Hair follicular keratinocyte (primary cell): ENCODE measurements around the gene SLC6A16. TPM values are rescaled to one million over a fixed set of nuclear protein-coding genes. Genes with fewer than 3 reads are reported as not detected.

Experiments used
- total RNA-seq: library from RNA; depleted of rRNA; stranded (reverse); fragments of >200 nt; gene quantifications from 2 replicates; pipeline ENCODE4 v1.2.3, GENCODE V29; 2015

SLC6A16 gene
- total RNA-seq = not detected in 2 replicates

DNA sequence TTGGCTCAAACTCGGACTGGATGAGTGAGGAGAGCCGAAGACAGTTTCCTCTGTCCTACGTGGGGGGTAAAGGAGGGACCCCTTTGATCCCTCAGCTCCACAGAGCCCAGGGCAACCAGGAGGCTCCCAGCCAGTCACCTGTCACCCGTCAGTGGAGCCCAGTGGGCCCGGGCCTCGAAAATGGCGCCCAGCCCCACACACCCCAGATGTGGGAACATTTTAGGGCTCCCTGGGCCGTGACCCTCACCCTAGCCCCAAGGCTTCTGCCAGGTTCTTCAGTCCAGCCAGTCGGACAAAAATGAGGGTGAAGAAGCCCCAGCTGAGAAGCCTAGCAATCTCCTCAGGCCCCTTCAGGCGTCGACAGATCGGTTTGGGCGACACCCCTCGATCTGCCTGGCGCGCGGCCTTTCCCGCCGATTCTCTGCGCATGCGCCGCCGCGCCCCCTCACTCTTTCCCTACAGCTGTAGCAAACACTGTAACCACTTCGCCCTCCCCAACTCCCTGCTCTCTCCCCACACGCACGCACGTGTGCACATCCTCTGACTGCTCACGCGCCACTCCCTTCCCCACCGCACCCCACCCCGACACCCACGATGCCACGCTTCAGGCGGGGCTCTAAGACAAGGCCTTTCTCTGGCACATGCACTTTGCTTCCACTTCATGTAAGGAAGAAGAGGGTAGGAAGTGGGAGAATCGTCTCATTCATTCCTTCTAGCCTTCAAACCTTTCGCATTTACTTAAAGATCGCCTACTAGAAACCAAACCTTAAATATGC lies at the start of gene SLC6A16:
Gene SLC6A16, minus strand, starts transcription at position 391 of the 776 bp plus-strand sequence. CDS start 13,844 bp downstream, outside the sequence.

GRCh38 chr19:49363268-49364082 lies 38.5 kb upstream of the SLC6A16 start, which contains the start of gene DKKL1:
Gene DKKL1, plus strand, starts transcription at chr19:49363877. Its CDS starts 122 bp downstream, at chr19:49363999.

DNA sequence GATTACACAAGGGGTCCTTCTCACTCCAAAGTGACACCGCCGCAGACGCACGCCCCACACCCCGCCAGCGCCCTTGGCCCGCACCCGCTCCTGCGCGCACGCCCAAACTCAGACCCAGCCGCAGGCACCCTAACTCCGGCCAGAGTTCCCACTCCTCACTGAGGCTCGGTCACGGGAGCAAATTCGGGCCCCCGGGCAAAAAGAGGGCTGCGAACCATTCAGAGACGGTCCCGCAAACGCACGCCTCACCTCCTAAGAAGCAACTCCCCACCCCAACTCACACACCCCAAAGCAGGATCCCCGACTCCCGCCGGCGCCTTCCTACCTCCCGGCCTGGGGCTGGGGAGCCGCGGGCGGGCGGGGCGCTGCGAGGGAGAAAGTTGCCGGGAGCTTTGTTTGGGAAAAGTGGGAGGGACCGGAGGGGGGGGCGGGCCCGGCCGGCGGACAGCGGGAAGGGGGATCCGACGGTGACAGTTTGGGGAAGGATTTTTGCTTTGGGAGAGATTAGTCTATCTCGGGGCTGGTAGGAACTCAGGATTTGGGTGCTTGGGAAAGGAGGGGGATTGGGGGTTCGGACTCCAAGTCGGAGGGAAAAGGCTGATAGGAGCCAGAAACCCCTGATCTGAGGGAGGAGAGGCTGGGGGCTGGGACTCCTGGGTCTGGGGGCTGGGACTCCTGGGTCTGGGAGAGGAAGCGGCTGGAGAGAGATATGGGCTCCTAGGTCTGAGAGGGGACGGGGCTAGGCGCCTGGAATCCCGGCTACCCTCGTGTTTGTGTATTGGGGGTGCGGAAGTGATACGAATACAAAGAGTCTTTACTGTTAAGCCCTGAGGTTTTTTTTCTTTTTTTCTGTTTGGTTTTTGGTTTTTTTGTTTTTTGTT lies 37.3 kb upstream of the SLC6A16 start, which contains the start of gene TEAD2:
Gene TEAD2, minus strand, starts transcription at position 369 of the 881 bp plus-strand sequence. CDS start 2,341 bp downstream, outside the sequence.

GRCh38 chr19:49335071-49335783 lies 10.2 kb upstream of the SLC6A16 start, which contains the start of gene CD37:
Gene CD37, plus strand, starts transcription at chr19:49335406. Its CDS starts 135 bp downstream, at chr19:49335541.

Other genes with a start within 250 kb of the SLC6A16 start
- 114 and 271 TPM in 2 replicates for gene SNRNP70, start 239.7 kb downstream of the SLC6A16 start, total RNA-seq
- 2.9 and 5.7 TPM in 2 replicates for gene LIN7B, start 210.8 kb downstream of the SLC6A16 start, total RNA-seq
- gene C19orf73, start 206.0 kb downstream of the SLC6A16 start, total RNA-seq = 4.1 and 5.4 TPM in 2 replicates
- 4.0 and 6.6 TPM in 2 replicates for gene PPFIA3, start 205.6 kb downstream of the SLC6A16 start, total RNA-seq
- not detected in 2 replicates for gene HRC, start 169.8 kb downstream of the SLC6A16 start, total RNA-seq
- gene TRPM4, start 167.4 kb downstream of the SLC6A16 start, total RNA-seq = 17.2 and 32.5 TPM in 2 replicates
- gene CD37, start 10.2 kb upstream of the SLC6A16 start, total RNA-seq = not detected in 2 replicates
- gene TEAD2, start 37.2 kb upstream of the SLC6A16 start, total RNA-seq = 19.2 and 20.5 TPM in 2 replicates
- gene DKKL1, start 38.7 kb upstream of the SLC6A16 start, total RNA-seq = not detected in 2 replicates
- gene KASH5, start 63.1 kb upstream of the SLC6A16 start, total RNA-seq = not detected in 2 replicates
- gene PTH2, start 98.2 kb upstream of the SLC6A16 start, total RNA-seq = not detected in 2 replicates
- not detected in 2 replicates for gene GFY, start 100.2 kb upstream of the SLC6A16 start, total RNA-seq
- not detected in 2 replicates for gene SLC17A7, start 116.3 kb upstream of the SLC6A16 start, total RNA-seq
- gene PIH1D1, start 126.6 kb upstream of the SLC6A16 start, total RNA-seq = 74.7 and 86.8 TPM in 2 replicates
- gene ALDH16A1, start 128.0 kb upstream of the SLC6A16 start, total RNA-seq = 19.4 and 29.5 TPM in 2 replicates
- gene FLT3LG, start 149.0 kb upstream of the SLC6A16 start, total RNA-seq = 1.6 and 2.1 TPM in 2 replicates
- 2,476 and 3,531 TPM in 2 replicates for gene RPL13A, start 162.4 kb upstream of the SLC6A16 start, total RNA-seq
- 3,565 and 3,976 TPM in 2 replicates for gene RPS11, start 171.2 kb upstream of the SLC6A16 start, total RNA-seq
- gene FCGRT, start 187.5 kb upstream of the SLC6A16 start, total RNA-seq = 16.1 and 27.0 TPM in 2 replicates
- 1.3 and 3.3 TPM in 2 replicates for gene RCN3, start 202.8 kb upstream of the SLC6A16 start, total RNA-seq